ENCODE results near the gene WWP2. TPM values are rescaled to one million over a fixed set of nuclear protein-coding genes. Genes with fewer than 3 reads are reported as not detected.
A peak's percentile ranks its signal among the peaks of the same experiment; 100 is the strongest.

WWP2 gene
- total RNA-seq, 1 donor from 2014 or later = 40.7 TPM

- DNase-seq (ENCODE audit: low read depth) = no peak
- H3K4me3 ChIP-seq (ENCODE audit: low read depth, low read length) = no peak overlapping the region
- H3K36me3 ChIP-seq (ENCODE audit: control insufficient read depth, insufficient read depth, low read length) = peaks cover 1% of the 10 kb centered on the region
- no peaks in the 10 kb centered on the region for H3K27me3 ChIP-seq (ENCODE audit: control insufficient read depth, insufficient read depth, low read length)
- TF ChIP-seq CTCF (IDR thresholded peaks at IDR 0.05; ENCODE audit: insufficient read depth, low read length, poor library complexity, severe bottlenecking) = no peak
These were observed 172.6 kb downstream of the WWP2 start for GRCh38 chr16:69934751-69935150.

DNA sequence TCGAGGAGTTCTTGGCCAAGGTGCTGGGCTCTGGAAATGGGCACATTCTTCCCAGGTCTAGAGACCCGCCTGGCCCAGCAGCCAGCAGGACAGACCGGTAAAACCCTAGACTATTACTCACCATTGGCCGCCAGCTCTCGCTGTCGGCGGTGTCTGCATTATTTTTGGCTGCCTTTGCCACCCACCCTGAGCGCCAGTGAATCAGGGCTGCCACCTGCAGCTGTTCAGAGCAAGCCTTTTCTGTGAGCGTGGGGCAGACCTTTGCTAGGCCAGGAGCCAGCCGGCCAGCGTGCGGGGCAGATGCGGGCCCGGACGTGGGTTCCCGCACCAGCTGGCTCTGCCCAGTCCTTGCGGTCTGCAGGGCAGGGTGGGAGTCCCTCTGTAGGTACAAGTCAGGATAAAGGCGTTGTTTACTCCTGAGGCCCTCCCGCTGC is 173.2 kb downstream of the WWP2 start:
- no peak for DNase-seq (ENCODE audit: low read depth)

DNA sequence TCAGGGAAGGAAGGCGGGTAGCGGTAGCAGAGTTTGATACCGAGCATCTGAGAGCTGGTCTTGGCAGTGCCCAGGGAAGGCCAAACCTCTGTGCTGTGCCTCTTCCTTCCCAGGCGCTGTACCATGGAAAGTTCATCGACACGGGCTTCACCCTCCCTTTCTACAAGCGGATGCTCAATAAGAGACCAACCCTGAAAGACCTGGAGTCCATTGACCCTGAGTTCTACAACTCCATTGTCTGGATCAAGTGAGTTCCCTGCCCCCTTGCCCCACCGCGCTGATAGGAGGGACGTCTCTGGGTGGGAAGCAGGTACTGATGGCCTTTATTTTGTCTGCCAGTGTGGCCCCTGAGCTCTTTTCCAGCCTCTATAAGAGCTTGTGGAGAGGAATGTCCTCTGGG is 173.6 kb downstream of the WWP2 start:
- no peak for TF ChIP-seq CTCF (IDR thresholded peaks at IDR 0.05; ENCODE audit: insufficient read depth, low read length, poor library complexity, severe bottlenecking)
- H3K36me3 ChIP-seq (ENCODE audit: control insufficient read depth, insufficient read depth, low read length) = peaks cover 1% of the 10 kb centered on the region
- no peaks in the 10 kb centered on the region for H3K27me3 ChIP-seq (ENCODE audit: control insufficient read depth, insufficient read depth, low read length)
- DNase-seq (ENCODE audit: low read depth) = no peak
- no peak overlapping the region for H3K4me3 ChIP-seq (ENCODE audit: low read depth, low read length)

More for the DNA sequence above, 173.2 kb downstream of the WWP2 start:
- Histone ChIP-seq H3K27me3 (ENCODE audit: control insufficient read depth, insufficient read depth, low read length) (no peaks in the 10 kb centered on the region), H3K4me3 (ENCODE audit: low read depth, low read length) (no peak overlapping the region), H3K36me3 (ENCODE audit: control insufficient read depth, insufficient read depth, low read length) (peaks cover 1% of the 10 kb centered on the region)
- TF ChIP-seq CTCF (IDR thresholded peaks at IDR 0.05; ENCODE audit: insufficient read depth, low read length, poor library complexity, severe bottlenecking) = no peak

GRCh38 chr16:69936252-69936651 is 174.1 kb downstream of the WWP2 start:
- peaks cover 1% of the 10 kb centered on the region for H3K36me3 ChIP-seq (ENCODE audit: control insufficient read depth, insufficient read depth, low read length)
- DNase-seq (ENCODE audit: low read depth) = no peak
- no peak for TF ChIP-seq CTCF (IDR thresholded peaks at IDR 0.05; ENCODE audit: insufficient read depth, low read length, poor library complexity, severe bottlenecking)
- no peaks in the 10 kb centered on the region for H3K27me3 ChIP-seq (ENCODE audit: control insufficient read depth, insufficient read depth, low read length)
- H3K4me3 ChIP-seq (ENCODE audit: low read depth, low read length) = no peak overlapping the region

DNA sequence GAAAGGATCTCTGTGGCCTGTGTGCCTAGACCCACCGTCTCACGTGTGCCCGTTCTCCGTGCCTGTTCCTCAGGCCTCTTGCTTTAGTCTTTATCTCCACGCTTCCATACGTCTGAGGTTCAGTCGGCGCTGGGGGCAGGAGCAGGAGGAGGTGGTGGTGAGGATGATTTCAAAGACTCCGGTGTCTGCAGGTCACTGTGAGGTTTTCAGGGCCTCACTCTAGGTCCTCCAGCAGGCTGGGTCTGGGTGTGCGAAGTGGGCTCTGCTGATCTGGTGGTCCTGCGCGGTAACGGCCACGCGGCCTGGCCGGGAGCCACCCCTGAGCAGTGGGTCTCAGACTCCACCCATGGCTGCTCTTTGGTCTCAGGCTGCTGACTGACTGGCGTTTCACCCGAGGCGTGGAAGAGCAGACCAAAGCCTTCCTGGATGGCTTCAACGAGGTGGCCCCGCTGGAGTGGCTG is 174.6 kb downstream of the WWP2 start:
- TF ChIP-seq CTCF (IDR thresholded peaks at IDR 0.05; ENCODE audit: insufficient read depth, low read length, poor library complexity, severe bottlenecking) = no peak
- no peaks in the 10 kb centered on the region for H3K27me3 ChIP-seq (ENCODE audit: control insufficient read depth, insufficient read depth, low read length)
- DNase-seq (ENCODE audit: low read depth) = no peak
- H3K4me3 ChIP-seq (ENCODE audit: low read depth, low read length) = no peak overlapping the region
- peaks cover 1% of the 10 kb centered on the region for H3K36me3 ChIP-seq (ENCODE audit: control insufficient read depth, insufficient read depth, low read length)

DNA sequence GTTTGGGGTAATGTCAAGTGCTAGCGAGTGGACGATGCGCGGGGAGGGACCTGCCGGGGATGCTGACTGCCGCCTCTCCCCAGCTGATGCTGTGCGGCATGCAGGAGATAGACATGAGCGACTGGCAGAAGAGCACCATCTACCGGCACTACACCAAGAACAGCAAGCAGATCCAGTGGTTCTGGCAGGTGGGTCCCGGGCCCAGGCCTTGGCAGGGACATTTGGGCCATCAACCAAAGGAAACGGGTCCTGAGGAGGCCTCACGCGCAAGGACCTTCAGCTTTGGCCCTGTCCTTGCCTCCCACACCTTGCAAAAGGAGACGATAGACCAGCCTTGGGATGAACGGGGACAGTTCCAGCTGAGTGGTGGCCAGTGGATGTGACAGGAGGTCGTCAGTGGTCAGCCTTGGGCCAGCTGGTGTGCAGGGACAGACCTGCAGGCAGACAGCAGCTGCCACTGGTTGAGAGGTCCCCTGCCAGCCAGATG is 175.4 kb downstream of the WWP2 start:
- Histone ChIP-seq H3K4me3 (ENCODE audit: low read depth, low read length) (no peak overlapping the region), H3K36me3 (ENCODE audit: control insufficient read depth, insufficient read depth, low read length) (no peaks in the 10 kb centered on the region), H3K27me3 (ENCODE audit: control insufficient read depth, insufficient read depth, low read length) (no peaks in the 10 kb centered on the region)
- peak; percentile 36 for TF ChIP-seq CTCF (IDR thresholded peaks at IDR 0.05; ENCODE audit: insufficient read depth, low read length, poor library complexity, severe bottlenecking)
- DNase-seq (ENCODE audit: low read depth) = no peak

Data from kidney epithelial cell (primary cell).